NB4 (cell line): ENCODE measurements around the gene BRD1.

Experiments used
- MAX ChIP-seq: IDR thresholded peaks from 2 replicates; pipeline ENCODE4 v1.6.1; 2011; ENCODE audit warnings: low read depth, low read length
- MYC ChIP-seq: IDR thresholded peaks from 2 replicates; pipeline ENCODE4 v1.6.1; 2011; ENCODE audit warnings: low read depth, low read length
- POLR2A ChIP-seq: IDR thresholded peaks from 2 replicates; pipeline ENCODE4 v1.6.1; 2011; ENCODE audit warnings: mild to moderate bottlenecking; ENCODE audit not compliant: insufficient read length; ENCODE audit errors: extremely low read depth
- TF ChIP-seq, protein P1 (sequence below): IDR thresholded peaks from one replicate; pipeline ENCODE4 v1.5.1; 2012; ENCODE audit warnings: low read depth, low read length

GRCh38 chr22:49760630-49761571, 66.8 kb downstream of the BRD1 start:
- no peak for TF ChIP-seq POLR2A
- TF ChIP-seq, protein P1, sequence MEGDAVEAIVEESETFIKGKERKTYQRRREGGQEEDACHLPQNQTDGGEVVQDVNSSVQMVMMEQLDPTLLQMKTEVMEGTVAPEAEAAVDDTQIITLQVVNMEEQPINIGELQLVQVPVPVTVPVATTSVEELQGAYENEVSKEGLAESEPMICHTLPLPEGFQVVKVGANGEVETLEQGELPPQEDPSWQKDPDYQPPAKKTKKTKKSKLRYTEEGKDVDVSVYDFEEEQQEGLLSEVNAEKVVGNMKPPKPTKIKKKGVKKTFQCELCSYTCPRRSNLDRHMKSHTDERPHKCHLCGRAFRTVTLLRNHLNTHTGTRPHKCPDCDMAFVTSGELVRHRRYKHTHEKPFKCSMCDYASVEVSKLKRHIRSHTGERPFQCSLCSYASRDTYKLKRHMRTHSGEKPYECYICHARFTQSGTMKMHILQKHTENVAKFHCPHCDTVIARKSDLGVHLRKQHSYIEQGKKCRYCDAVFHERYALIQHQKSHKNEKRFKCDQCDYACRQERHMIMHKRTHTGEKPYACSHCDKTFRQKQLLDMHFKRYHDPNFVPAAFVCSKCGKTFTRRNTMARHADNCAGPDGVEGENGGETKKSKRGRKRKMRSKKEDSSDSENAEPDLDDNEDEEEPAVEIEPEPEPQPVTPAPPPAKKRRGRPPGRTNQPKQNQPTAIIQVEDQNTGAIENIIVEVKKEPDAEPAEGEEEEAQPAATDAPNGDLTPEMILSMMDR = no peak
- 0 out of 2 replicates have a peak, but pooled peaks have one; percentile 14 for TF ChIP-seq MAX
- TF ChIP-seq MYC = no peak
